HepG2 (cell line): ENCODE measurements around the gene GRIK5. TPM values are rescaled to one million over a fixed set of nuclear protein-coding genes. Genes with fewer than 3 reads are reported as not detected.

Experiments
- ATAC-seq: fragments of 200-7000 bp; cut with Tn5 transposase; 3 replicates; pipeline ENCODE4 v1.9.1; 2020; ENCODE audit warnings: mild to moderate bottlenecking, moderate library complexity
- BruUV-seq: library from RNA; stranded (reverse); fragments of 400-500 nt; replicated peaks from 2 replicates; lab custom pipeline; 2021; lab: Mats Ljungman, UMichigan
- CTCF ChIA-PET: fragments of 300-600 bp; formaldehyde crosslinking; extraction: SDS; loops from one replicate; lab custom pipeline; 2021; ENCODE audit warnings: low total read pairs, inconsistent platforms, low intra/inter-chr PET ratio; lab: Yijun Ruan, JAX
- POLR2A ChIA-PET: fragments of 350-600 bp; sonication (Branson Sonifier 250); formaldehyde crosslinking; loops from one replicate; lab custom pipeline; 2020; ENCODE audit warnings: antibody characterized with exemption, inconsistent platforms; lab: Yijun Ruan, JAX
- DNase-seq: peaks from one replicate; pipeline ENCODE4 v3.0.0-alpha.2; 2015; ENCODE audit warnings: low spot score
- FAIRE-seq: peaks from 3 replicates; lab custom pipeline; 2011; peaks lifted over from hg19 to GRCh38; lab: Jason Lieb, UNC
- H2AFZ ChIP-seq: one replicate; pipeline ENCODE4 v1.6.1; 2011; ENCODE audit warnings: low read length, inconsistent platforms
- H3K27ac ChIP-seq: fragments of 300-600 bp; 3 replicates; pipeline ENCODE4 v1.8.0; 2011; ENCODE audit warnings: mixed run types, mild to moderate bottlenecking, mixed read lengths, low read length, inconsistent platforms; ENCODE audit not compliant: insufficient read depth; ENCODE audit errors: extremely low read length
- H3K27me3 ChIP-seq, 2 experiments: fragments of 200-600 bp in 1 of 2; 2 replicates in 1 of 2; 3 replicates in 1 of 2; pipeline versions ENCODE4 v1.6.0 to v1.8.0; 2011; ENCODE audit warnings: low read length in 2 of 2, mild to moderate bottlenecking in 2 of 2, moderate library complexity in 2 of 2, inconsistent platforms in 1 of 2; ENCODE audit not compliant: insufficient read depth in 2 of 2, control insufficient read depth in 1 of 2
- H3K36me3 ChIP-seq, 2 experiments: fragments of 200-600 bp in 1 of 2; replicated peaks in 1 of 2; 2 replicates in 1 of 2; 3 replicates in 1 of 2; pipeline versions ENCODE4 v1.5.1 to v1.8.0; 2011; ENCODE audit warnings: low read length in 2 of 2, inconsistent platforms in 1 of 2; ENCODE audit not compliant: insufficient read depth in 2 of 2, control insufficient read depth in 1 of 2
- H3K4me1 ChIP-seq: 2 replicates; pipeline ENCODE4 v1.5.1; 2012; ENCODE audit warnings: low read length, inconsistent platforms; ENCODE audit not compliant: insufficient read depth
- H3K4me2 ChIP-seq: 2 replicates; pipeline ENCODE4 v1.6.0; 2011; ENCODE audit warnings: low read depth, low read length, inconsistent platforms
- H3K4me3 ChIP-seq, 3 experiments: fragments of 200-600 bp in 1 of 3; sonication (generic), shearing (Covaris generic) in 1 of 3; replicated peaks in 1 of 3; 2 replicates each; pipeline ENCODE4 v1.5.1; 2011 to 2016; ENCODE audit warnings: low read length in 3 of 3, inconsistent platforms in 2 of 3, low read depth in 2 of 3, mild to moderate bottlenecking in 2 of 3, control low read depth in 1 of 3, mixed read lengths in 1 of 3; ENCODE audit not compliant: insufficient read depth in 1 of 3
- H3K79me2 ChIP-seq: one replicate; pipeline ENCODE4 v1.6.1; 2011; ENCODE audit warnings: low read length, inconsistent platforms; ENCODE audit not compliant: insufficient read depth
- H3K9ac ChIP-seq: 2 replicates; pipeline ENCODE4 v1.6.0; 2011; ENCODE audit warnings: mild to moderate bottlenecking, low read depth, low read length, inconsistent platforms; ENCODE audit not compliant: insufficient read depth
- H3K9me3 ChIP-seq: 2 replicates; pipeline ENCODE4 v1.5.1; 2012; ENCODE audit warnings: mild to moderate bottlenecking, low read length
- H4K20me1 ChIP-seq: 2 replicates; pipeline ENCODE4 v1.6.0; 2011; ENCODE audit warnings: inconsistent platforms, mild to moderate bottlenecking, low read length, moderate library complexity; ENCODE audit not compliant: insufficient read depth
- ARNT2 ChIP-seq: sonication (generic); formaldehyde crosslinking; IDR thresholded peaks from 2 replicates; pipeline ENCODE4 v1.8.0; 2022; ENCODE audit warnings: mild to moderate bottlenecking, low read depth, missing genetic modification reagents, moderate library complexity
- FOXC1 ChIP-seq: sonication (generic); formaldehyde crosslinking; IDR thresholded peaks from 2 replicates; pipeline ENCODE4 v1.8.0; 2022; ENCODE audit warnings: mild to moderate bottlenecking, missing genetic modification reagents, borderline replicate concordance
- MAZ ChIP-seq, 2 experiments: sonication (generic) in 1 of 2; formaldehyde crosslinking in 1 of 2; IDR thresholded peaks; 2 replicates each; pipeline versions ENCODE4 v1.5.0 to v1.6.1; 2012 to 2020; ENCODE audit warnings: low read depth in 2 of 2, mild to moderate bottlenecking in 2 of 2, borderline replicate concordance in 1 of 2, improper control_type of control experiment in 1 of 2, low read length in 1 of 2, missing genetic modification reagents in 1 of 2, moderate library complexity in 1 of 2
- MEIS1 ChIP-seq: sonication (generic); formaldehyde crosslinking; IDR thresholded peaks from 2 replicates; pipeline ENCODE4 v1.9.0; 2021; ENCODE audit warnings: mild to moderate bottlenecking, missing genetic modification reagents, moderate library complexity, borderline replicate concordance
- MTA1 ChIP-seq: sonication (generic); formaldehyde crosslinking; IDR thresholded peaks from 2 replicates; pipeline ENCODE4 v1.4.0; 2020; ENCODE audit warnings: missing genetic modification reagents, mild to moderate bottlenecking, borderline replicate concordance
- NFYB ChIP-seq: sonication (generic); formaldehyde crosslinking; IDR thresholded peaks from 2 replicates; pipeline ENCODE4 v1.4.0; 2020; ENCODE audit warnings: missing genetic modification reagents
- REXO4 ChIP-seq: sonication (generic); formaldehyde crosslinking; IDR thresholded peaks from 2 replicates; pipeline ENCODE4 v1.8.0; 2022; ENCODE audit warnings: missing genetic modification reagents, mild to moderate bottlenecking, borderline replicate concordance
- TAF15 ChIP-seq: fragments of 200-400 bp; formaldehyde crosslinking; IDR thresholded peaks from one replicate; pipeline ENCODE4 v1.6.1; 2018; ENCODE audit warnings: mild to moderate bottlenecking, low read depth, low read length; ENCODE audit not compliant: poor library complexity, severe bottlenecking
- ZFP91 ChIP-seq: sonication (generic); formaldehyde crosslinking; IDR thresholded peaks from 2 replicates; pipeline ENCODE4 v1.9.0; 2022; ENCODE audit warnings: missing genetic modification reagents, mild to moderate bottlenecking, borderline replicate concordance
- ZNF547 ChIP-seq: sonication (generic); formaldehyde crosslinking; IDR thresholded peaks from 2 replicates; pipeline ENCODE4 v1.5.1; 2020; ENCODE audit warnings: mild to moderate bottlenecking, missing genetic modification reagents
- WGBS: methylation state at CpG from one replicate; pipeline ENCODE4 v1.1.6; 2017; ENCODE audit warnings: low lambda C conversion rate; 5-methylcytosine and 5-hydroxymethylcytosine counted together
- in situ Hi-C: cut with HindIII; loops from 2 replicates; pipeline ENCODE4 v1.10.0; 2017; ENCODE audit warnings: low pct_unique_long_range_greater_than_20kb; ENCODE audit not compliant: extremely low pct_ligation_motif_present
- intact Hi-C: fragments of 100-400 bp; cut with micrococcal nuclease; formaldehyde crosslinking; loops from one replicate; pipeline ENCODE4 v1.10.0; 2022; ENCODE audit not compliant: unreplicated experiment
- polyA plus RNA-seq, 8 experiments: library from polyadenylated mRNA; depleted of rRNA in 3 of 8; stranded (reverse) in 7 of 8; unstranded in 1 of 8; fragments of >200 nt; fragmentation: Illumina TruSeq in 4 of 8; extraction: Trizol in 4 of 8; gene quantifications; 2 replicates each; pipeline versions ENCODE4 v1.2.1 to v1.2.3, GENCODE V29; 2011 to 2016; ENCODE audit warnings: low read depth in 4 of 8, missing spikeins in 1 of 8, mixed read lengths in 1 of 8; ENCODE audit not compliant: insufficient read depth in 1 of 8
- total RNA-seq, 5 experiments: library from RNA; depleted of rRNA; stranded (reverse); fragments of >200 nt; fragmentation: Illumina TruSeq; extraction: Trizol; gene quantifications; 2 replicates each; pipeline ENCODE4 v1.2.3, GENCODE V29; 2016; ENCODE audit warnings: low read depth in 1 of 5

Gene GRIK5
- total and polyA plus RNA-seq, 2 of the 13 experiments (the other 11 are each of a cell fraction or from before 2014, with no cell fraction given) = not detected

- POLR2A ChIA-PET = interaction anchor here (0.7 kb wide), 1 partner anchor 8 kb away, joined by 3 read pairs; no protein-coding TSS in a partner anchor
- ATAC-seq = no peak
- CTCF ChIA-PET = no interaction called here
- H3K9ac ChIP-seq = no peak overlapping the region
- in situ Hi-C loops (no loop called here), intact Hi-C loops (no loop called here)
- no peaks in the 10 kb centered on the region for H3K9me3 ChIP-seq
- DNase-seq = no peak
- 0 out of 2 replicates have a peak, but pooled peaks cover 3% of the 10 kb centered on the region for H3K4me1 ChIP-seq
- H3K4me2 ChIP-seq = no peak overlapping the region
- peaks cover 13 to 45% of the 10 kb centered on the region in 2 experiments for H3K27me3 ChIP-seq
- no peak overlapping the region for H3K4me3 ChIP-seq
- H3K27ac ChIP-seq = no peak overlapping the region
- FAIRE-seq = no peak
- TF ChIP-seq MTA1 (no peak), MAZ (IDR thresholded peaks at IDR 0.05; ENCODE audit: borderline replicate concordance, low read depth, low read length) (no peak), MAZ (CRISPR knock-in tag; IDR thresholded peaks at IDR 0.05; ENCODE audit: low read depth) (no peak), NFYB (CRISPR knock-in tag) (no peak), ARNT2 (no peak), MEIS1 (CRISPR knock-in tag) (no peak), TAF15 (no peak), ZFP91 (CRISPR knock-in tag) (no peak), REXO4 (no peak), ZNF547 (CRISPR knock-in tag) (no peak), FOXC1 (CRISPR knock-in tag) (no peak)
- no peaks in the 10 kb centered on the region for H4K20me1 ChIP-seq
- WGBS = 3% methylated on average over 9 of the region's 13 CpGs
- no peak overlapping the region for H2AFZ ChIP-seq
- H3K36me3 ChIP-seq = no peaks in the 10 kb centered on the region
- no peaks in the 10 kb centered on the region for H3K79me2 ChIP-seq
- BruUV-seq = no TSS peak
These were observed 5.0 kb downstream of the GRIK5 start for GRCh38 chr19:42065051-42065450.
